ENCODE measurements around the gene TMEM213. TPM values are rescaled to one million over a fixed set of nuclear protein-coding genes. Genes with fewer than 3 reads are reported as not detected.

TMEM213 gene
- total RNA-seq, 1 experiment from 2014 or later = 0.11 TPM

GRCh38 chr7:138773176-138773575 is 24.6 kb upstream of the TMEM213 start (continued):
- no peak for TF ChIP-seq AFF4 (CRISPR knock-in tag; IDR thresholded peaks at IDR 0.05; ENCODE audit: borderline replicate concordance)
- TF ChIP-seq NR2C2 (CRISPR knock-in tag; IDR thresholded peaks at IDR 0.05) = no peak
- no peak for TF ChIP-seq ZBTB21 (CRISPR knock-in tag; IDR thresholded peaks at IDR 0.05; ENCODE audit: borderline replicate concordance)
- no peak for TF ChIP-seq ARID4B (CRISPR knock-in tag; IDR thresholded peaks at IDR 0.05; ENCODE audit: borderline replicate concordance)
- TF ChIP-seq IRF2 (CRISPR knock-in tag; IDR thresholded peaks at IDR 0.05; ENCODE audit: borderline replicate concordance, low read depth) = no peak
- no peak for TF ChIP-seq ZNF138 (CRISPR knock-in tag; conservative IDR thresholded peaks at IDR 0.05)
- TF ChIP-seq ESRRA (CRISPR knock-in tag; IDR thresholded peaks at IDR 0.05; ENCODE audit: borderline replicate concordance) = no peak
- TF ChIP-seq SP1 (CRISPR knock-in tag; conservative IDR thresholded peaks at IDR 0.05) = no peak
- TF ChIP-seq ZNF532 (CRISPR knock-in tag; IDR thresholded peaks at IDR 0.05; ENCODE audit: borderline replicate concordance) = no peak
- no peak for TF ChIP-seq NFYB (CRISPR knock-in tag; conservative IDR thresholded peaks at IDR 0.05; ENCODE audit: low read depth)
- no peak for TF ChIP-seq JAZF1 (CRISPR knock-in tag; IDR thresholded peaks at IDR 0.05)

- POLR2A ChIA-PET = no interaction called here
- H3K27me3 Mint-ChIP-seq (ENCODE audit: low read depth) = peaks cover 7% of the 10 kb centered on the region
- peaks cover 27% of the 10 kb centered on the region for H3K4me1 Mint-ChIP-seq
- no peak overlapping the region for H3K27ac Mint-ChIP-seq
- CTCF ChIA-PET = interaction anchor here (0.5 to 1.8 kb wide), 6 partner anchors 18 to 125 kb away, joined by 3 to 12 read pairs (median 4); partner anchors contain the start of genes ATP6V0A4 and TMEM213
- H3K9me3 Mint-ChIP-seq = no peaks in the 10 kb centered on the region
- peak; percentile 77 for DNase-seq (ENCODE audit: low spot score)
- peak; percentile 95 for ATAC-seq
- no peaks in the 10 kb centered on the region for H3K36me3 Mint-ChIP-seq
- TF ChIP-seq SP1 (CRISPR knock-in tag; conservative IDR thresholded peaks at IDR 0.05) (0 out of 2 replicates have a peak, but pooled peaks have one; percentile 39), NFATC4 (CRISPR knock-in tag; IDR thresholded peaks at IDR 0.05) (no peak), FOXK1 (CRISPR knock-in tag; IDR thresholded peaks at IDR 0.05) (peak; percentile 41; the same call in 1 of the 2 replicates), TEAD1 (CRISPR knock-in tag; IDR thresholded peaks at IDR 0.05) (peak; percentile 49; the same call in 1 of the 2 replicates), AFF4 (CRISPR knock-in tag; IDR thresholded peaks at IDR 0.05; ENCODE audit: borderline replicate concordance) (no peak), GTF2I (CRISPR knock-in tag; conservative IDR thresholded peaks at IDR 0.05) (no peak), JUN (CRISPR knock-in tag; IDR thresholded peaks at IDR 0.05) (no peak), ETV6 (CRISPR knock-in tag; IDR thresholded peaks at IDR 0.05) (0 out of 2 replicates have a peak, but pooled peaks have one; percentile 15), ZNF423 (CRISPR knock-in tag; IDR thresholded peaks at IDR 0.05) (peak; percentile 92), FOXP1 (CRISPR knock-in tag; IDR thresholded peaks at IDR 0.05; ENCODE audit: borderline replicate concordance) (no peak), ESRRA (CRISPR knock-in tag; IDR thresholded peaks at IDR 0.05; ENCODE audit: borderline replicate concordance) (peak; percentile 95), NR1H2 (CRISPR knock-in tag; IDR thresholded peaks at IDR 0.05) (no peak)
- no peak overlapping the region for H3K4me3 Mint-ChIP-seq
These were observed 24.0 kb upstream of the TMEM213 start for GRCh38 chr7:138773817-138774216.

Data from WTC11 (cell line).